ENCODE data around the gene ADSS2. TPM values are rescaled to one million over a fixed set of nuclear protein-coding genes. Genes with fewer than 3 reads are reported as not detected.
A peak's percentile ranks its signal among the peaks of the same experiment; 100 is the strongest.

The ADSS2 gene
- total RNA-seq, 1 experiment from 2014 or later = 55.0 TPM

DNA sequence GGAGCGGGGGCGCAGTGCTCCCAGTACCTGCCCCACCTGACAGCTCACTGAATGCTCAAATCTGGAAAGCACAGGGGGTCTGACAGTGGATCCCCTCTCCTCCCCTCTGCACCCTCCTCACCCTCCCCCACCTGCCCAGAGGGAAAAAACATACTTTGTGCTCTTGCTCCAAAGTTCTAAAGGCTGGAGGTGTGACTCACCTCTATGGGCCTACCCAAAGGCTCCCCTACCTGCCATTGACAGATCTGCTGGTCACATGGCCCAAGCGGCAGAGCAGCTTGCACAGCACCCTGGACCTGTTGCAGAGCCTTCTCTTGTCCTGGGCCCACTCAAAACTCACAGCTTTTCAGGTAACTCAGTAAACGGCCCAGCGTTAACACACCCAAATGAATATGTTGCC, 55.7 kb downstream of the ADSS2 start:
- intact Hi-C loops (cut with micrococcal nuclease) = no loop called here
- ChIA-PET POLR2A (ENCODE audit: unreplicated experiment) (no interaction called here), CTCF (no interaction called here)
- no peaks in the 10 kb centered on the region for H3K9me2 ChIP-seq (replicated peaks; ENCODE audit: low read length)
- no peak overlapping the region for H3K27ac ChIP-seq (ENCODE audit: low read length)
- no peak overlapping the region for H3K4me2 ChIP-seq (ENCODE audit: low read length)
- peaks cover 4% of the 10 kb centered on the region for H3K36me3 ChIP-seq (ENCODE audit: low read depth, low read length)
- no peaks in the 10 kb centered on the region for H3K27me3 ChIP-seq (ENCODE audit: low read length)
- no peak overlapping the region for H3K4me3 ChIP-seq (ENCODE audit: low read length)
- DNase-seq = peak; percentile 28
- ATAC-seq = no peak
- H4K20me1 ChIP-seq (ENCODE audit: low read length) = no peaks in the 10 kb centered on the region
- H3K4me1 ChIP-seq (ENCODE audit: insufficient read depth, low read length) = peaks cover 14% of the 10 kb centered on the region
- no peak overlapping the region for H3K9ac ChIP-seq (ENCODE audit: low read length)
- no TSS peak for BruUV-seq (replicated peaks)
- 0 out of 2 replicates have a peak, but pooled peaks cover under 1% of the 10 kb centered on the region for H3K9me3 ChIP-seq (ENCODE audit: low read length)
- no peaks in the 10 kb centered on the region for H3F3A ChIP-seq (ENCODE audit: low read length, unreplicated experiment)
- H3K79me2 ChIP-seq (ENCODE audit: low read length) = no peaks in the 10 kb centered on the region
- H2AFZ ChIP-seq (ENCODE audit: low read length) = no peak overlapping the region
- TF ChIP-seq EZH2 (IDR thresholded peaks at IDR 0.05; ENCODE audit: low read length, unreplicated experiment) = no peak
- TF ChIP-seq, protein P1, sequence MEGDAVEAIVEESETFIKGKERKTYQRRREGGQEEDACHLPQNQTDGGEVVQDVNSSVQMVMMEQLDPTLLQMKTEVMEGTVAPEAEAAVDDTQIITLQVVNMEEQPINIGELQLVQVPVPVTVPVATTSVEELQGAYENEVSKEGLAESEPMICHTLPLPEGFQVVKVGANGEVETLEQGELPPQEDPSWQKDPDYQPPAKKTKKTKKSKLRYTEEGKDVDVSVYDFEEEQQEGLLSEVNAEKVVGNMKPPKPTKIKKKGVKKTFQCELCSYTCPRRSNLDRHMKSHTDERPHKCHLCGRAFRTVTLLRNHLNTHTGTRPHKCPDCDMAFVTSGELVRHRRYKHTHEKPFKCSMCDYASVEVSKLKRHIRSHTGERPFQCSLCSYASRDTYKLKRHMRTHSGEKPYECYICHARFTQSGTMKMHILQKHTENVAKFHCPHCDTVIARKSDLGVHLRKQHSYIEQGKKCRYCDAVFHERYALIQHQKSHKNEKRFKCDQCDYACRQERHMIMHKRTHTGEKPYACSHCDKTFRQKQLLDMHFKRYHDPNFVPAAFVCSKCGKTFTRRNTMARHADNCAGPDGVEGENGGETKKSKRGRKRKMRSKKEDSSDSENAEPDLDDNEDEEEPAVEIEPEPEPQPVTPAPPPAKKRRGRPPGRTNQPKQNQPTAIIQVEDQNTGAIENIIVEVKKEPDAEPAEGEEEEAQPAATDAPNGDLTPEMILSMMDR (conservative IDR thresholded peaks at IDR 0.05; ENCODE audit: low read depth, low read length) = no peak
- TF ChIP-seq EZH2phosphoT487 (IDR thresholded peaks at IDR 0.05; ENCODE audit: borderline replicate concordance, low read length) = no peak

DNA sequence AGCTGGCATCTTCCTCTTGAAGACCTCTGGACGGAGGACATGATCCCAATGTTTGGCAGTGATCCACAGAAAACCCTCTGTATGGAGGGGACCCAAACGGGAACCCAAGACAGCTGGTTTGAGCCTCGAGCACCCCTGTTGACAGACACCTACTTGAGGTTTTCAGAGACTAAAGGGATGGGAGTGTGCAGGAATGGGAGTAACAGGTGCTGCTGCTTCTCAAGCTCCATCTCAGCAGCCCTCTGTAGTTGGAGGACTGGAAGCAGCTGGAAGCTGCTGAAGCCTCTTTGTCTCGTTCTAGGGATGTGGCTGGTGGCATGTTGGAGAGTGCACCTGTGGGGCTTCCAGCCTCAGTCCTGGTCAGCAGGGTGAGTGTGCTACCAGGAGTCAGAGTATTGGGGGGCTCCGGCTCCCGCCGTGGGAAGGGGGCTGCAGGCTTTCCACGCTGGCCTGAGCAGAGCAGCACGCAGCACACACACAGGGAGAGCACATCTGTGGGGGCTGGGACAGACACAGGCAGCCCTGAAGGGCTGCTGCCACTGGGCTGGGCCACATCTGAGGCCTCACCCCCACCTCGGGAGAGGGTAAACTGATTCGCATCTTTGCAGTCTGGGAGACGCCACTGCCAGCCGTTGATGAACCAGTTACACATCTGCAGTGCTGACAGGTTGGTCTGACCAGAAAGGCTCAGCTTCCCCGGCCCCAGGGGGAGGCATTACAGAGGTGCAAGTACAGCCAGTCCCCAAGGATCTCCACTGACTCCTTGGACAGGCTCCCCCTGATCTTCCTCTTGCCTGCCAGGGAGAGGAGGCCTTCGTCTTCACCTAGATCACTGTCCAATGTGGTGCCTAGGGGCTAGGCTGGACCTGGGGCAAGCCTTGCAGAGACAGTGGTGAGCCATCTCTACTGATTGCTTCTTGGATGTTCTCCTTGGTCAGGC, 56.6 kb downstream of the ADSS2 start:
- ATAC-seq (no peak), DNase-seq (no peak)
- no peaks in the 10 kb centered on the region for H3F3A ChIP-seq (ENCODE audit: low read length, unreplicated experiment)
- H3K4me1 ChIP-seq (ENCODE audit: insufficient read depth, low read length) = peaks cover 14% of the 10 kb centered on the region
- intact Hi-C loops (cut with micrococcal nuclease) = no loop called here
- CTCF ChIA-PET = no interaction called here
- no peak overlapping the region for H3K27ac ChIP-seq (ENCODE audit: low read length)
- no peak overlapping the region for H2AFZ ChIP-seq (ENCODE audit: low read length)
- H4K20me1 ChIP-seq (ENCODE audit: low read length) = no peaks in the 10 kb centered on the region
- H3K9me2 ChIP-seq (replicated peaks; ENCODE audit: low read length) = no peaks in the 10 kb centered on the region
- TF ChIP-seq EZH2 (IDR thresholded peaks at IDR 0.05; ENCODE audit: low read length, unreplicated experiment) (no peak), EZH2phosphoT487 (IDR thresholded peaks at IDR 0.05; ENCODE audit: borderline replicate concordance, low read length) (no peak)
- TF ChIP-seq, protein P1 (conservative IDR thresholded peaks at IDR 0.05; ENCODE audit: low read depth, low read length) = no peak
- POLR2A ChIA-PET (ENCODE audit: unreplicated experiment) = no interaction called here
- BruUV-seq (replicated peaks) = no TSS peak
- no peak overlapping the region for H3K4me2 ChIP-seq (ENCODE audit: low read length)
- H3K9ac ChIP-seq (ENCODE audit: low read length) = no peak overlapping the region
- no peaks in the 10 kb centered on the region for H3K36me3 ChIP-seq (ENCODE audit: low read depth, low read length)
- no peaks in the 10 kb centered on the region for H3K27me3 ChIP-seq (ENCODE audit: low read length)
- H3K79me2 ChIP-seq (ENCODE audit: low read length) = no peaks in the 10 kb centered on the region
- H3K9me3 ChIP-seq (ENCODE audit: low read length) = no peaks in the 10 kb centered on the region
- no peak overlapping the region for H3K4me3 ChIP-seq (ENCODE audit: low read length)

DNA sequence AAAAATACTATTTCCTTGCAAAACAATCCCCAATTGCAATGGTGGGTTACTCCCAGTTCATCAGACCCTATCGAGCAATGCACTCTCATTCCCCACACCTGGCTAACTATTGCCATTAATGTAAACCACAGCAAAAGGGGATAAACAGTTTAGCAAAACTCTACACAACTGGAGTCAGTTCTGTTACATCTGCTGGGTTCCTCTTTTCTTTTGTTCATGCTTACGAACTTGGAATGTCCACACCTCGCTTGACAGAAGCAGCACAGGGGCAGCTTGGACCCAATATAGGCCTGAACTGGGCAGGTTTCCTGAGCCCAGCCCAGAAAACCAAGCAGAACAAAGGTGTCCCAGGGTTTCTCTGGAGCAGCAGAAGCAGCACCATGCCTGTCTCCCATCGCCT, 57.4 kb downstream of the ADSS2 start:
- DNase-seq (no peak), ATAC-seq (no peak)
- Histone ChIP-seq H3K4me1 (ENCODE audit: insufficient read depth, low read length) (peaks cover 14% of the 10 kb centered on the region), H3F3A (ENCODE audit: low read length, unreplicated experiment) (no peaks in the 10 kb centered on the region), H3K9me3 (ENCODE audit: low read length) (no peaks in the 10 kb centered on the region), H3K9me2 (replicated peaks; ENCODE audit: low read length) (no peaks in the 10 kb centered on the region), H3K36me3 (ENCODE audit: low read depth, low read length) (no peaks in the 10 kb centered on the region), H2AFZ (ENCODE audit: low read length) (no peak overlapping the region), H3K4me3 (ENCODE audit: low read length) (no peak overlapping the region), H4K20me1 (ENCODE audit: low read length) (no peaks in the 10 kb centered on the region), H3K27me3 (ENCODE audit: low read length) (no peaks in the 10 kb centered on the region), H3K9ac (ENCODE audit: low read length) (no peak overlapping the region), H3K79me2 (ENCODE audit: low read length) (no peaks in the 10 kb centered on the region), H3K27ac (ENCODE audit: low read length) (no peak overlapping the region), H3K4me2 (ENCODE audit: low read length) (no peak overlapping the region)
- TF ChIP-seq, protein P1 (conservative IDR thresholded peaks at IDR 0.05; ENCODE audit: low read depth, low read length) = no peak
- TF ChIP-seq EZH2 (IDR thresholded peaks at IDR 0.05; ENCODE audit: low read length, unreplicated experiment) (no peak), EZH2phosphoT487 (IDR thresholded peaks at IDR 0.05; ENCODE audit: borderline replicate concordance, low read length) (no peak)
- ChIA-PET POLR2A (ENCODE audit: unreplicated experiment) (no interaction called here), CTCF (no interaction called here)
- intact Hi-C loops (cut with micrococcal nuclease) = no loop called here
- BruUV-seq (replicated peaks) = no TSS peak

Measured in PC-3 (cell line).